Measurements from ENCODE around the gene TSPAN31. TPM values are rescaled to one million over a fixed set of nuclear protein-coding genes. Genes with fewer than 3 reads are reported as not detected.

Gene TSPAN31
- total and polyA plus RNA-seq, 9 of the 15 experiments (the other 6 are each of a cell fraction or from before 2014, with no cell fraction given): 11.3 to 26.4 (median 14.3) TPM

DNA sequence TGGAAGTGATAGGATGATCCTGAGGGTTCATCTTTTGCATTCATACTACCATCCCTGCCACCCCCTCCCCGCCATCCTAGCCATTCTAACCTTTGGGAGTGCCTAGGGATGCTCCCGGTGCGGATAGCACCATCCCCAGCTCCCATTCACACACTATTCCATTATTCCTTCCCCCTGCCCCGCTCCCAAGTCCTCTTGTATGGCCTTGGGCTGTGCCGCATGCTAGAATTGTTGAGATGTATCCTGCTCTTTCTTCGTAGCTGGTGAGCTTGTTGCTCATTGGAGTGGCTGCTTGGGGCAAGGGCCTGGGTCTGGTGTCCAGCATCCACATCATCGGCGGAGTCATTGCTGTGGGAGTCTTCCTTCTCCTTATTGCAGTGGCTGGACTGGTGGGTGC lies 644 bp downstream of the TSPAN31 start (continued):
- TF ChIP-seq, protein P1, sequence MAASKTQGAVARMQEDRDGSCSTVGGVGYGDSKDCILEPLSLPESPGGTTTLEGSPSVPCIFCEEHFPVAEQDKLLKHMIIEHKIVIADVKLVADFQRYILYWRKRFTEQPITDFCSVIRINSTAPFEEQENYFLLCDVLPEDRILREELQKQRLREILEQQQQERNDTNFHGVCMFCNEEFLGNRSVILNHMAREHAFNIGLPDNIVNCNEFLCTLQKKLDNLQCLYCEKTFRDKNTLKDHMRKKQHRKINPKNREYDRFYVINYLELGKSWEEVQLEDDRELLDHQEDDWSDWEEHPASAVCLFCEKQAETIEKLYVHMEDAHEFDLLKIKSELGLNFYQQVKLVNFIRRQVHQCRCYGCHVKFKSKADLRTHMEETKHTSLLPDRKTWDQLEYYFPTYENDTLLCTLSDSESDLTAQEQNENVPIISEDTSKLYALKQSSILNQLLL (CRISPR knock-in tag; IDR thresholded peaks at IDR 0.05; ENCODE audit: borderline replicate concordance): no peak
- no peak for TF ChIP-seq SREBF2 (CRISPR knock-in tag; IDR thresholded peaks at IDR 0.05)
- TF ChIP-seq POLR2AphosphoS5 (IDR thresholded peaks at IDR 0.05; ENCODE audit: control insufficient read depth, insufficient read depth, low read depth, low read length): 0 out of 2 replicates have a peak, but pooled peaks have one; percentile 5
- TF ChIP-seq, protein P2, sequence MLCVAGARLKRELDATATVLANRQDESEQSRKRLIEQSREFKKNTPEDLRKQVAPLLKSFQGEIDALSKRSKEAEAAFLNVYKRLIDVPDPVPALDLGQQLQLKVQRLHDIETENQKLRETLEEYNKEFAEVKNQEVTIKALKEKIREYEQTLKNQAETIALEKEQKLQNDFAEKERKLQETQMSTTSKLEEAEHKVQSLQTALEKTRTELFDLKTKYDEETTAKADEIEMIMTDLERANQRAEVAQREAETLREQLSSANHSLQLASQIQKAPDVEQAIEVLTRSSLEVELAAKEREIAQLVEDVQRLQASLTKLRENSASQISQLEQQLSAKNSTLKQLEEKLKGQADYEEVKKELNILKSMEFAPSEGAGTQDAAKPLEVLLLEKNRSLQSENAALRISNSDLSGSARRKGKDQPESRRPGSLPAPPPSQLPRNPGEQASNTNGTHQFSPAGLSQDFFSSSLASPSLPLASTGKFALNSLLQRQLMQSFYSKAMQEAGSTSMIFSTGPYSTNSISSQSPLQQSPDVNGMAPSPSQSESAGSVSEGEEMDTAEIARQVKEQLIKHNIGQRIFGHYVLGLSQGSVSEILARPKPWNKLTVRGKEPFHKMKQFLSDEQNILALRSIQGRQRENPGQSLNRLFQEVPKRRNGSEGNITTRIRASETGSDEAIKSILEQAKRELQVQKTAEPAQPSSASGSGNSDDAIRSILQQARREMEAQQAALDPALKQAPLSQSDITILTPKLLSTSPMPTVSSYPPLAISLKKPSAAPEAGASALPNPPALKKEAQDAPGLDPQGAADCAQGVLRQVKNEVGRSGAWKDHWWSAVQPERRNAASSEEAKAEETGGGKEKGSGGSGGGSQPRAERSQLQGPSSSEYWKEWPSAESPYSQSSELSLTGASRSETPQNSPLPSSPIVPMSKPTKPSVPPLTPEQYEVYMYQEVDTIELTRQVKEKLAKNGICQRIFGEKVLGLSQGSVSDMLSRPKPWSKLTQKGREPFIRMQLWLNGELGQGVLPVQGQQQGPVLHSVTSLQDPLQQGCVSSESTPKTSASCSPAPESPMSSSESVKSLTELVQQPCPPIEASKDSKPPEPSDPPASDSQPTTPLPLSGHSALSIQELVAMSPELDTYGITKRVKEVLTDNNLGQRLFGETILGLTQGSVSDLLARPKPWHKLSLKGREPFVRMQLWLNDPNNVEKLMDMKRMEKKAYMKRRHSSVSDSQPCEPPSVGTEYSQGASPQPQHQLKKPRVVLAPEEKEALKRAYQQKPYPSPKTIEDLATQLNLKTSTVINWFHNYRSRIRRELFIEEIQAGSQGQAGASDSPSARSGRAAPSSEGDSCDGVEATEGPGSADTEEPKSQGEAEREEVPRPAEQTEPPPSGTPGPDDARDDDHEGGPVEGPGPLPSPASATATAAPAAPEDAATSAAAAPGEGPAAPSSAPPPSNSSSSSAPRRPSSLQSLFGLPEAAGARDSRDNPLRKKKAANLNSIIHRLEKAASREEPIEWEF (CRISPR knock-in tag; IDR thresholded peaks at IDR 0.05): no peak
- peak; percentile 3; the same call in 1 of the 2 replicates for TF ChIP-seq ZNF436 (CRISPR knock-in tag; IDR thresholded peaks at IDR 0.05)
- no peak for TF ChIP-seq ZNF316 (IDR thresholded peaks at IDR 0.05)
- 0 out of 2 replicates have a peak, but pooled peaks have one; percentile 3 for TF ChIP-seq CREM (IDR thresholded peaks at IDR 0.05; ENCODE audit: low read depth)
- peak; percentile 76 for TF ChIP-seq POLR2A (conservative IDR thresholded peaks at IDR 0.05)
- TF ChIP-seq, protein P3, sequence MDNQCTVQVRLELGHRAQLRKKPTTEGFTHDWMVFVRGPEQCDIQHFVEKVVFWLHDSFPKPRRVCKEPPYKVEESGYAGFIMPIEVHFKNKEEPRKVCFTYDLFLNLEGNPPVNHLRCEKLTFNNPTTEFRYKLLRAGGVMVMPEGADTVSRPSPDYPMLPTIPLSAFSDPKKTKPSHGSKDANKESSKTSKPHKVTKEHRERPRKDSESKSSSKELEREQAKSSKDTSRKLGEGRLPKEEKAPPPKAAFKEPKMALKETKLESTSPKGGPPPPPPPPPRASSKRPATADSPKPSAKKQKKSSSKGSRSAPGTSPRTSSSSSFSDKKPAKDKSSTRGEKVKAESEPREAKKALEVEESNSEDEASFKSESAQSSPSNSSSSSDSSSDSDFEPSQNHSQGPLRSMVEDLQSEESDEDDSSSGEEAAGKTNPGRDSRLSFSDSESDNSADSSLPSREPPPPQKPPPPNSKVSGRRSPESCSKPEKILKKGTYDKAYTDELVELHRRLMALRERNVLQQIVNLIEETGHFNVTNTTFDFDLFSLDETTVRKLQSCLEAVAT (IDR thresholded peaks at IDR 0.05): no peak
- TF ChIP-seq, protein P4, sequence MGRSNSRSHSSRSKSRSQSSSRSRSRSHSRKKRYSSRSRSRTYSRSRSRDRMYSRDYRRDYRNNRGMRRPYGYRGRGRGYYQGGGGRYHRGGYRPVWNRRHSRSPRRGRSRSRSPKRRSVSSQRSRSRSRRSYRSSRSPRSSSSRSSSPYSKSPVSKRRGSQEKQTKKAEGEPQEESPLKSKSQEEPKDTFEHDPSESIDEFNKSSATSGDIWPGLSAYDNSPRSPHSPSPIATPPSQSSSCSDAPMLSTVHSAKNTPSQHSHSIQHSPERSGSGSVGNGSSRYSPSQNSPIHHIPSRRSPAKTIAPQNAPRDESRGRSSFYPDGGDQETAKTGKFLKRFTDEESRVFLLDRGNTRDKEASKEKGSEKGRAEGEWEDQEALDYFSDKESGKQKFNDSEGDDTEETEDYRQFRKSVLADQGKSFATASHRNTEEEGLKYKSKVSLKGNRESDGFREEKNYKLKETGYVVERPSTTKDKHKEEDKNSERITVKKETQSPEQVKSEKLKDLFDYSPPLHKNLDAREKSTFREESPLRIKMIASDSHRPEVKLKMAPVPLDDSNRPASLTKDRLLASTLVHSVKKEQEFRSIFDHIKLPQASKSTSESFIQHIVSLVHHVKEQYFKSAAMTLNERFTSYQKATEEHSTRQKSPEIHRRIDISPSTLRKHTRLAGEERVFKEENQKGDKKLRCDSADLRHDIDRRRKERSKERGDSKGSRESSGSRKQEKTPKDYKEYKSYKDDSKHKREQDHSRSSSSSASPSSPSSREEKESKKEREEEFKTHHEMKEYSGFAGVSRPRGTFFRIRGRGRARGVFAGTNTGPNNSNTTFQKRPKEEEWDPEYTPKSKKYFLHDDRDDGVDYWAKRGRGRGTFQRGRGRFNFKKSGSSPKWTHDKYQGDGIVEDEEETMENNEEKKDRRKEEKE (IDR thresholded peaks at IDR 0.05; ENCODE audit: borderline replicate concordance in 1 of 2, control insufficient read depth in 1 of 2, low read depth in 2 of 2, low read length in 1 of 2): 0 out of 4 replicates have a peak, but pooled peaks of 1 of the 2 experiments have one; percentile 59
- TF ChIP-seq DPF2 (IDR thresholded peaks at IDR 0.05): no peak
- no peak for TF ChIP-seq ZNF184 (CRISPR knock-in tag; IDR thresholded peaks at IDR 0.05)
- TF ChIP-seq ZBTB7A (IDR thresholded peaks at IDR 0.05; ENCODE audit: borderline replicate concordance, control insufficient read depth, low read depth, low read length): no peak
- 0 out of 2 replicates have a peak, but pooled peaks have one; percentile 61 for TF ChIP-seq POLR2H (tag; IDR thresholded peaks at IDR 0.05; ENCODE audit: low read depth)

All from K562 (cell line).